GM19023 (cell line): ENCODE measurements around the gene MED13L.
"Not testable (repeated sequence)": the region's sequence is repeated elsewhere in the genome, so short reads cannot be mapped to it uniquely, and the experiment has no call there.

Experiments
- ATAC-seq: cut with Tn5 transposase; IDR thresholded peaks from one replicate; pipeline ENCODE4 v1.9.1; 2021; ENCODE audit warnings: mild to moderate bottlenecking, moderate library complexity; ENCODE audit not compliant: unreplicated experiment

The MED13L gene

GRCh38 chr12:116304621-116305020 is 27.1 kb upstream of the MED13L start:
- no peak for ATAC-seq

GRCh38 chr12:116303929-116304328 is 26.4 kb upstream of the MED13L start:
- ATAC-seq = no peak

- ATAC-seq = no peak
These were observed 25.6 kb upstream of the MED13L start for GRCh38 chr12:116303066-116303465.

- no peak for ATAC-seq
These were observed 24.9 kb upstream of the MED13L start for GRCh38 chr12:116302166-116303058.

GRCh38 chr12:116301621-116302020 is 24.1 kb upstream of the MED13L start:
- no peak for ATAC-seq

GRCh38 chr12:116299665-116300328 is 22.3 kb upstream of the MED13L start:
- ATAC-seq = no peak

- no peak for ATAC-seq
These were observed 21.6 kb upstream of the MED13L start for GRCh38 chr12:116299064-116299463.

GRCh38 chr12:116298578-116298977 is 21.1 kb upstream of the MED13L start:
- no peak for ATAC-seq

- ATAC-seq = no peak
These were observed 19.8 kb upstream of the MED13L start for GRCh38 chr12:116297224-116297834.

GRCh38 chr12:116295327-116296263 is 18.1 kb upstream of the MED13L start:
- no peak for ATAC-seq

- ATAC-seq = no peak
These were observed 17.1 kb upstream of the MED13L start for GRCh38 chr12:116294454-116295165.

- ATAC-seq = no peak
These were observed 16.4 kb upstream of the MED13L start for GRCh38 chr12:116293687-116294453.

GRCh38 chr12:116291218-116291617 is 13.7 kb upstream of the MED13L start:
- no peak for ATAC-seq

- no peak for ATAC-seq
These were observed 11.2 kb upstream of the MED13L start for GRCh38 chr12:116288735-116289134.

- no peak for ATAC-seq
These were observed 10.4 kb upstream of the MED13L start for GRCh38 chr12:116287842-116288301.

GRCh38 chr12:116284396-116284795 is 6.9 kb upstream of the MED13L start:
- no peak for ATAC-seq

- ATAC-seq = not testable (repeated sequence)
These were observed 6.4 kb upstream of the MED13L start for GRCh38 chr12:116283881-116284280.

GRCh38 chr12:116282371-116283286 is 5.1 kb upstream of the MED13L start:
- no peak for ATAC-seq
